ENCODE data around the gene CARHSP1.
"Not testable (repeated sequence)": the region's sequence is repeated elsewhere in the genome, so short reads cannot be mapped to it uniquely, and the experiment has no call there.

The CARHSP1 gene

DNA sequence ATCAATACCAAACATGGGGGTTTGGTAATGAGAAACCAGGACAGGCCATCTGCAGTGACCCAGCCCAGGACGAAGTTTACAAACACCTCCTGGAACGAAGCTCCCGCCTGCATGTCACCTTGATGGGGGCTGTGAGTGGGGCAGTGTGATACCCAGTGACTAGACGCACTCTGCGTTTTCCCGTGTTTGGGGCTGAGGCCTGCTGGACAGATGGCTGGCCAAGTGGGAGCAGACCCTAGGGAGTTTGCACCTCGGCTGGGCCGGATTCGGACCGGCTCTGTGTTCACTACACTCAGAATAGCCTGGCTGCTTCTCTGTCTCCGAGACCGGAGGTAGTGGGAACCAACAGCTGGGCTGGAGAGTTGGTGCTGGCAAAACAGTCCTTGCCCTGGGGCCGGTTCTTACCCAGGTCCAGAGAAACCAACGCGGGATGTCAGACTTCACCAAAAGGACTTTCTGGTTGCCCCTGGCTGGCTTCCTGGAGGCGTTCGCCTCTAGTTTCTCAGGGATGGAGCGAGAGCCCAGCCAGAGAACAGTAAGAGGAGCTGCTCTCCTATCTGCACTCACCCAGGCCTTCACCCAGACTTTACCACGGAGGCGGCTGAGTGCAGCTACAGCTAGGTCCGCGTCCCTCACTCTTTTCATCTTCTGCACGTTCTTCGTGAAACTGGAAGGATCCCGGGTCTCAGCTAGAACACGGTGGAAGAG is 20.4 kb downstream of the CARHSP1 start:
- H3K9me3 ChIP-seq = no peaks in the 10 kb centered on the region
- H3K36me3 ChIP-seq = peaks cover 74% of the 10 kb centered on the region
- DNase-seq = no peak
- no peak overlapping the region for H3K4me3 ChIP-seq (ENCODE audit: low read depth, low read length)
- H3K27me3 ChIP-seq = no peaks in the 10 kb centered on the region
- TF ChIP-seq, protein P1, sequence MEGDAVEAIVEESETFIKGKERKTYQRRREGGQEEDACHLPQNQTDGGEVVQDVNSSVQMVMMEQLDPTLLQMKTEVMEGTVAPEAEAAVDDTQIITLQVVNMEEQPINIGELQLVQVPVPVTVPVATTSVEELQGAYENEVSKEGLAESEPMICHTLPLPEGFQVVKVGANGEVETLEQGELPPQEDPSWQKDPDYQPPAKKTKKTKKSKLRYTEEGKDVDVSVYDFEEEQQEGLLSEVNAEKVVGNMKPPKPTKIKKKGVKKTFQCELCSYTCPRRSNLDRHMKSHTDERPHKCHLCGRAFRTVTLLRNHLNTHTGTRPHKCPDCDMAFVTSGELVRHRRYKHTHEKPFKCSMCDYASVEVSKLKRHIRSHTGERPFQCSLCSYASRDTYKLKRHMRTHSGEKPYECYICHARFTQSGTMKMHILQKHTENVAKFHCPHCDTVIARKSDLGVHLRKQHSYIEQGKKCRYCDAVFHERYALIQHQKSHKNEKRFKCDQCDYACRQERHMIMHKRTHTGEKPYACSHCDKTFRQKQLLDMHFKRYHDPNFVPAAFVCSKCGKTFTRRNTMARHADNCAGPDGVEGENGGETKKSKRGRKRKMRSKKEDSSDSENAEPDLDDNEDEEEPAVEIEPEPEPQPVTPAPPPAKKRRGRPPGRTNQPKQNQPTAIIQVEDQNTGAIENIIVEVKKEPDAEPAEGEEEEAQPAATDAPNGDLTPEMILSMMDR (IDR thresholded peaks at IDR 0.05; ENCODE audit: low read depth, low read length) = no peak
- peaks cover 15% of the 10 kb centered on the region for H3K4me1 ChIP-seq

DNA sequence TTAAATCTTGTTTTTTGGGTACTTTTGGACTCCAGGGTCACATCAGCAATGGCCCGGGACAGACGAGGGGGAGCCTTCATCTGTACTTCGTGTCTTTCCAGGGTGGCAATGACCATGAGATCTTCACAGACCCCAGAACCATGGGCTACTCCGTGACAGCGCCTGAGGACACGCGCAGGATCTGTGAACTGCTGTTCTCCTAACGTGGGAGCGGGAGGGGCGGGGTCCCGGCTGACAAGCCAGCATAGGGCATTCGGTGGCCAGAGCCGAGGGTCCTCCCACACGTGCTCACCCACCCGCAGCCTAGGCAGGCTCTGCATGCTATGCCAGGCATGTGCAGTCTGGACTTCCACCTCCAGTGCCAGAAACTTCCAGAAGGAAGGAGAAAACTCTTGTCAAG is 21.2 kb downstream of the CARHSP1 start:
- peaks cover 66% of the 10 kb centered on the region for H3K36me3 ChIP-seq

DNA sequence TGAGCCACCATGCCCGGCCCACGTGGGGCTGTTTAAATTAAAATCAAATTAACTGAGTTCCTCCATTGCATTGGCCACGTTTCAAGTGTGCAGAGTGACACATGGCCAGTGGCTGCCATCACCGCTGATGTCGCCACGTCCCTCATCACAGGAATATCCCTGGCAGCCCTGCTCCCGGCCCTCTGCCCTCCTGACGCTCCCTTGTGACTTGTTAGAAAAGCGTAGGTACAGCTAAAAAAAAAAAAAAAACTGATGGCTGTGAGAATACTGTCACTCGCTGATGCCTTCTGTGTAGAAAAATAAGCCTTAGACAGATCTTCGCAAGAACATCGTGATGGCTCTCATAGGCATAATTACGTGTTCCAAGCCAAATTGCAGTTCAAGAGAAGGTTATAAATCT is 21.7 kb downstream of the CARHSP1 start:
- peaks cover 61% of the 10 kb centered on the region for H3K36me3 ChIP-seq
- no peaks in the 10 kb centered on the region for H3K27me3 ChIP-seq
- TF ChIP-seq, protein P1 (IDR thresholded peaks at IDR 0.05; ENCODE audit: low read depth, low read length) = no peak
- no peaks in the 10 kb centered on the region for H3K9me3 ChIP-seq
- no peak for DNase-seq
- no peak overlapping the region for H3K4me3 ChIP-seq (ENCODE audit: low read depth, low read length)
- peaks cover 15% of the 10 kb centered on the region for H3K4me1 ChIP-seq

More for the DNA sequence above, 21.2 kb downstream of the CARHSP1 start:
- Histone ChIP-seq H3K4me3 (ENCODE audit: low read depth, low read length) (no peak overlapping the region), H3K4me1 (peaks cover 15% of the 10 kb centered on the region), H3K27me3 (no peaks in the 10 kb centered on the region), H3K9me3 (no peaks in the 10 kb centered on the region)
- TF ChIP-seq, protein P1 (IDR thresholded peaks at IDR 0.05; ENCODE audit: low read depth, low read length) = no peak
- DNase-seq = no peak

DNA sequence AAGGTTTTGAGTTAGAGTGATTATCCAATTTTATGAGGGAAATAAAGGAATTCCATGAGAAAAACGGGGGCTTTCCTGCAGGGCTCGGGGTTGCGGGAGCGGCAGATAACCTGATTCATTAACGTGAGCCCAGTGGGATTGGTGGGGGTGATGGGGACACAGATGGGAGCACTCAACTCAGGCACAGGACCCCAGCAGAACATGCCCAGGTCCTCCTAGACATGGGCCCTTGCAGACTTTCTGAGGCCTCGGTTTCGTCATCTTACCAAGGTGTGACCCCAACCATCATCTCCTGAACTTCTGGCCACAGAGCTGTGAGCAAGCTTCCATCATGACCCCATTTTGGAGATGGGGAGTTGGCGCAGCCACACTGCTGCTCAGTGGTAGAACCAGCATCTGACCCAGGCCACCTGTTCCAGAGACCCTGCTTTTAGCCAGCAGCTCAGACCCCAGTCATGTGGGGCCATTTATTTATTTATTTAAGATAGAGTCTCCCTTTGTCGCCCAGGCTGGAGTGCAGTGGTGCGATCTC is 22.3 kb downstream of the CARHSP1 start:
- H3K4me3 ChIP-seq (ENCODE audit: low read depth, low read length) = no peak overlapping the region
- H3K4me1 ChIP-seq = peaks cover 15% of the 10 kb centered on the region
- no peaks in the 10 kb centered on the region for H3K27me3 ChIP-seq
- no peaks in the 10 kb centered on the region for H3K9me3 ChIP-seq
- DNase-seq = no peak
- H3K36me3 ChIP-seq = peaks cover 57% of the 10 kb centered on the region
- TF ChIP-seq, protein P1 (IDR thresholded peaks at IDR 0.05; ENCODE audit: low read depth, low read length) = no peak

DNA sequence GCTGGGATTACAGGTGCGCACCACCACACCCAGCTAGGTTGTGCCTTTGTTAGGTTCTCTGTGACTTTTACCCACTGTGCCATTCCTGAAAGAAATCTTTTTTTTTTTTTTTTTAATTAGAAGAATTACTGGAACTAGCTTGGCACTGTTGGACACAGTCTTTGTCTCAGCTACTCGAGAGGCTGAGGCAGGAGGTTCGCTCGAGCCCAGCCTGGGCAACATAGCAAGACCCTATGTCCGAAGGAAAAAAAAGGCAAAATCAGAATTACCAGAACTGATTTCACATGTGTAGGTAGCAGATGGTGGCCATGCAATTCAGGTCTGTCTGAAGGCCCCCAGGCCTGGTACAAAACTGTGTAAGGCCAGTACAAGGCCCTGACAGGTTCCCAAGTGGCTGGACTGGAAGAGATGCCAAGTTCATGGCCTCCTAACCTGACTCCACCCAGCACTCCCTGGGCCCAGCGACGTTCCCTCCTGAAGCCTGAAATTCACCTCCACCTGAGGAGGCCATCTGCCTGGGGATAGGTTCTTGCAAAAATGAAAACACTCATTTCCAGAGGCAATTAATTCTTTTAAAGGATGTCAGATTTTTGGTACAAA is 23.0 kb downstream of the CARHSP1 start:
- H3K36me3 ChIP-seq = peaks cover 50% of the 10 kb centered on the region
- no peak overlapping the region for H3K4me3 ChIP-seq (ENCODE audit: low read depth, low read length)
- TF ChIP-seq, protein P1 (IDR thresholded peaks at IDR 0.05; ENCODE audit: low read depth, low read length) = no peak
- H3K9me3 ChIP-seq = no peaks in the 10 kb centered on the region
- DNase-seq = no peak
- H3K27me3 ChIP-seq = no peaks in the 10 kb centered on the region
- peaks cover 15% of the 10 kb centered on the region for H3K4me1 ChIP-seq

DNA sequence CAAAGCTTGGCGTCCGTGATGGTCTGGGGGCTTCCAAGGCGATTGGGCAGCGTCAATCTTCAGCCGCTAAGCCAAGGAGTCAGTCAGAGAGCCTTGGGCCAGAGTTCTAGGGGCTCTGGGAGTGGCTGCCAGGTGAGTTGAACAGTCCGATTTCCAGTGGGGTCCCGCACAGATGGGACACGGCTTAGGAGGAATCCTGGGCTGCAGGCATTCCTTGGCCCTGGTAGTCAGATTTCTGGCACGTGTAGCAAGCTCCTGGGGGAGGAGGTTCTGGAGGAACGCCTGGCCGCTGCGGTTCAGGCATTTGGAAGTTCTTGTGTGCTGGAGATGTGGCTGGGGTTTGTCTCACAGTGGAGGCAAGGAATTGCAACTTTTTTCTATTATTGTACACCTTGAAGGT is 25.5 kb downstream of the CARHSP1 start:
- H3K4me3 ChIP-seq (ENCODE audit: low read depth, low read length); DNase-seq; H3K27me3 ChIP-seq; H3K9me3 ChIP-seq: not testable (repeated sequence)
- peaks cover 25% of the 10 kb centered on the region for H3K36me3 ChIP-seq
- H3K4me1 ChIP-seq = peaks cover 10% of the 10 kb centered on the region

DNA sequence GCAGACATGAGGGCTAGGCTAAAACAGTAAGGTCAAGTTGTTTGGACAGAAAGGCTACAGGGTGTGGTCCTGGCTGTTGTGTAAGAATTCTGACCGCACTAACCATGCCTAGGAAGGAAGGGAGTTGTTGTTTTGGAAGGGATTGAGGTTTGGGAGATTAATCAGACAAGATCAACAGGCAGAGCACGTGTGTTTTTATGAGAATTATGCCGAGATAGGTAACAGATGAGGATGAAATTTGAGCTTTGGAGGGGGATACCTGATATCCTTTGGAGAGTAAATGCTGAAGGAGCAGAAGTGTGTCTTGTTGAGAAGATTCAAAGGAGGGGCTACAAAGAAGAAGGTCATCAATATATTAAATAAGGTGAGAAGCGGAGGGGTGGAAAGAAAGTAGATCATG is 26.8 kb downstream of the CARHSP1 start:
- peaks cover 12% of the 10 kb centered on the region for H3K36me3 ChIP-seq
- DNase-seq; H3K4me3 ChIP-seq (ENCODE audit: low read depth, low read length); H3K27me3 ChIP-seq; H3K9me3 ChIP-seq; H3K4me1 ChIP-seq: not testable (repeated sequence)

DNA sequence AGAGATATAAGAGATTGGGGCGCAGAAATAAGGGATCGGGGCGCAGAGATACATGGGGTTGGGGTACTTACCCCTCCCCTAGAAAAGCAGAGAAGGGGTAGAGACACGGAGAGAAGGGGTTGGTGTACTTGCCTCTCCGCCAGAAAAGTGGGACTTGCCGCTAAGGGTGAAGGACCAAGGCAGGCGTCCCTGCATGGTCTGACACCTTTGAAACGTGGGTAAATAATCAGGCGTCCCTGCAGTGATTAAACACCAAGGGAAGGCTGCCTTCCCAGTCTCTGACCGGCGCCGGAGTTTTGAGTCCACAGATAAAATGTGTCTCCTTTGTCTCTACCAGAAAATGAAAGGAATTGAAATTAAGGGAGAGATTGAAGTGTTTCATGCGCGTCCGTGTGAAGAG is 31.2 kb downstream of the CARHSP1 start:
- H3K4me1 ChIP-seq = not testable (repeated sequence)

DNA sequence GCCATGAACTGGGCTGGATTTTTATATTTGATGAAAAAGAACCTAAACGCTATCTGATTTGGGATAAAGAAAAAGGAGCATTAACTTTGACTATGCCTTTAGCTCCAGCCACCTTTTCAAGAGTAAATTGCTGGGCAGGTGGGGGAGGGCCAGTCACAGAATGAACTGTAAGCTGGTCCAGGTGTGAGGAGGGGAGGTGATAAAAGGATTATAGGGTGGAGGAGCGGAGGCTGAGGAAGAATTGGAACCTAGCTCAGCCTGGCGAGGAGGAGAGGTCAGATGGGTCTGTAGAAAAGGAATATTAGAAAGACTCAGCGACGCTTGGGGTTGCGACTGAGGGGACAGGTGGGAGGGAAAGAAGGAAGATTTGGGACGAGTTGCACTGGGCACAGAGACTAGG is 32.0 kb downstream of the CARHSP1 start:
- DNase-seq; H3K4me1 ChIP-seq; H3K9me3 ChIP-seq; H3K27me3 ChIP-seq; H3K4me3 ChIP-seq (ENCODE audit: low read depth, low read length): not testable (repeated sequence)
- peaks cover 12% of the 10 kb centered on the region for H3K36me3 ChIP-seq

More for the DNA sequence above, 31.2 kb downstream of the CARHSP1 start:
- H3K27me3 ChIP-seq; H3K9me3 ChIP-seq; H3K4me3 ChIP-seq (ENCODE audit: low read depth, low read length); H3K36me3 ChIP-seq; DNase-seq: not testable (repeated sequence)
